HG03280 (cell line): ENCODE measurements around the gene NAAA.
"Not testable (repeated sequence)": the region's sequence is repeated elsewhere in the genome, so short reads cannot be mapped to it uniquely, and the experiment has no call there.

Experiments
- ATAC-seq: cut with Tn5 transposase; IDR thresholded peaks from one replicate; pipeline ENCODE4 v1.9.1; 2021; ENCODE audit warnings: mild to moderate bottlenecking, moderate library complexity; ENCODE audit not compliant: unreplicated experiment

NAAA gene

GRCh38 chr4:75920327-75920726 lies 20.5 kb downstream of the NAAA start:
- ATAC-seq = no peak

GRCh38 chr4:75919920-75920319 lies 20.9 kb downstream of the NAAA start:
- ATAC-seq = no peak

GRCh38 chr4:75916091-75916661 lies 24.6 kb downstream of the NAAA start:
- peak; percentile 76 for ATAC-seq

GRCh38 chr4:75912968-75913367 lies 27.8 kb downstream of the NAAA start:
- no peak for ATAC-seq

GRCh38 chr4:75910831-75911230 lies 30.0 kb downstream of the NAAA start:
- ATAC-seq = not testable (repeated sequence)

GRCh38 chr4:75909405-75909804 lies 31.4 kb downstream of the NAAA start:
- no peak for ATAC-seq

- no peak for ATAC-seq
Observed at GRCh38 chr4:75908555-75908954, 32.3 kb downstream of the NAAA start.

GRCh38 chr4:75907966-75908365 lies 32.8 kb downstream of the NAAA start:
- no peak for ATAC-seq

- ATAC-seq = no peak
Observed at GRCh38 chr4:75904076-75904475, 36.7 kb downstream of the NAAA start.

- ATAC-seq = no peak
Observed at GRCh38 chr4:75902352-75902751, 38.5 kb downstream of the NAAA start, which contains the start of gene PPEF2. Gene PPEF2, minus strand, starts transcription at chr4:75902452. Its CDS starts 6,127 bp downstream, at chr4:75896325.

- no peak for ATAC-seq
Observed at GRCh38 chr4:75898536-75898935, 42.3 kb downstream of the NAAA start.

GRCh38 chr4:75895744-75896314 lies 45.0 kb downstream of the NAAA start:
- no peak for ATAC-seq

GRCh38 chr4:75892508-75892907 lies 48.3 kb downstream of the NAAA start:
- no peak for ATAC-seq

- ATAC-seq = no peak
Observed at GRCh38 chr4:75891611-75892010, 49.2 kb downstream of the NAAA start.

GRCh38 chr4:75889537-75890199 lies 51.1 kb downstream of the NAAA start:
- ATAC-seq = no peak

GRCh38 chr4:75886104-75886503 lies 54.7 kb downstream of the NAAA start:
- no peak for ATAC-seq

GRCh38 chr4:75881476-75881875 lies 59.3 kb downstream of the NAAA start:
- no peak for ATAC-seq

- ATAC-seq = no peak
Observed at GRCh38 chr4:75880278-75880677, 60.5 kb downstream of the NAAA start.

- no peak for ATAC-seq
Observed at GRCh38 chr4:75878246-75878756, 62.5 kb downstream of the NAAA start.

- no peak for ATAC-seq
Observed at GRCh38 chr4:75876218-75876617, 64.6 kb downstream of the NAAA start.

GRCh38 chr4:75869100-75869499 lies 71.7 kb downstream of the NAAA start:
- no peak for ATAC-seq

- no peak for ATAC-seq
Observed at GRCh38 chr4:75867130-75867529, 73.7 kb downstream of the NAAA start.
